H1 (cell line): Measurements from ENCODE around the gene TEX51. TPM values are rescaled to one million over a fixed set of nuclear protein-coding genes. Genes with fewer than 3 reads are reported as not detected.
A peak's percentile ranks its signal among the peaks of the same experiment; 100 is the strongest.

Experiments used
- CTCF ChIA-PET: fragments of 300-600 bp; sonication (Branson Sonifier 250); formaldehyde crosslinking; loops from one replicate; lab custom pipeline; 2021; ENCODE audit not compliant: partially characterized antibody; lab: Charles Lee
- POLR2A ChIA-PET: fragments of 300-600 bp; sonication (Branson Sonifier 250); formaldehyde crosslinking; loops from one replicate; lab custom pipeline; 2021; ENCODE audit warnings: inconsistent platforms; ENCODE audit not compliant: partially characterized antibody; lab: Charles Lee
- DNase-seq, 2 experiments: peaks; one replicate each; pipeline versions ENCODE4 v3.0.0 to v3.0.0-alpha.2; 2010 to 2022; ENCODE audit warnings: low spot score in 2 of 2, low read depth in 1 of 2, mixed read lengths in 1 of 2
- FAIRE-seq: peaks from 2 replicates; lab custom pipeline; 2011; peaks lifted over from hg19 to GRCh38; lab: Jason Lieb, UNC
- H2AFZ ChIP-seq: 2 replicates; pipeline ENCODE4 v1.8.1; 2012; ENCODE audit warnings: low read length, inconsistent platforms
- H2AK5ac ChIP-seq: 2 replicates; pipeline ENCODE4 v1.6.1; 2013; ENCODE audit warnings: low read depth, low read length
- H2BK120ac ChIP-seq: replicated peaks from 2 replicates; pipeline ENCODE3; 2013; ENCODE audit warnings: low read depth, low read length, inconsistent platforms
- H2BK12ac ChIP-seq: 2 replicates; pipeline ENCODE4 v1.6.1; 2013; ENCODE audit warnings: low read depth, low read length
- H2BK15ac ChIP-seq: 2 replicates; pipeline ENCODE4 v1.6.1; 2013; ENCODE audit warnings: low read length
- H2BK20ac ChIP-seq: 2 replicates; pipeline ENCODE4 v1.6.1; 2013; ENCODE audit warnings: low read length
- H2BK5ac ChIP-seq: 2 replicates; pipeline ENCODE4 v1.6.1; 2013; ENCODE audit warnings: low read depth, low read length
- H3K14ac ChIP-seq: 2 replicates; pipeline ENCODE4 v1.6.1; 2013; ENCODE audit warnings: inconsistent platforms; ENCODE audit not compliant: insufficient read length
- H3K18ac ChIP-seq: 2 replicates; pipeline ENCODE4 v1.6.1; 2013; ENCODE audit warnings: low read length; ENCODE audit errors: extremely low read depth
- H3K23ac ChIP-seq: 2 replicates; pipeline ENCODE4 v1.6.1; 2013; ENCODE audit warnings: inconsistent platforms; ENCODE audit not compliant: insufficient read length
- H3K23me2 ChIP-seq: 2 replicates; pipeline ENCODE4 v1.6.1; 2013; ENCODE audit warnings: low read depth, low read length
- H3K27ac ChIP-seq: 2 replicates; pipeline ENCODE4 v1.6.1; 2011; ENCODE audit warnings: low read depth, low read length, inconsistent platforms
- H3K27me3 ChIP-seq, 4 experiments: replicated peaks in 1 of 4; 1 replicate in 1 of 4; 2 replicates in 3 of 4; pipeline versions ENCODE4 v1.6.1 to v1.8.1; 2011 to 2013; ENCODE audit warnings: low read length in 3 of 4, mild to moderate bottlenecking in 3 of 4, inconsistent platforms in 2 of 4, mixed read lengths in 2 of 4, moderate library complexity in 1 of 4; ENCODE audit not compliant: control insufficient read depth in 3 of 4, insufficient read depth in 3 of 4; ENCODE audit errors: extremely low read depth in 1 of 4
- H3K36me3 ChIP-seq, 4 experiments: 2 replicates each; pipeline versions ENCODE4 v1.6.1 to v1.8.1; 2011 to 2013; ENCODE audit warnings: mild to moderate bottlenecking in 4 of 4, low read length in 3 of 4, moderate library complexity in 2 of 4, control low read depth in 1 of 4, inconsistent platforms in 1 of 4; ENCODE audit not compliant: insufficient read depth in 4 of 4, control insufficient read depth in 2 of 4
- H3K4ac ChIP-seq: replicated peaks from 2 replicates; pipeline ENCODE3; 2013; ENCODE audit warnings: low read length, low read depth, mixed read lengths, inconsistent platforms; ENCODE audit not compliant: insufficient read length
- H3K4me1 ChIP-seq, 4 experiments: replicated peaks in 1 of 4; 1 replicate in 1 of 4; 2 replicates in 3 of 4; pipeline versions ENCODE4 v1.6.1 to v1.8.1; 2011 to 2013; ENCODE audit warnings: low read length in 3 of 4, inconsistent platforms in 2 of 4, mixed read lengths in 1 of 4; ENCODE audit not compliant: insufficient read depth in 4 of 4, control insufficient read depth in 3 of 4
- H3K4me2 ChIP-seq, 2 experiments: 2 replicates each; pipeline versions ENCODE4 v1.6.1 to v1.8.1; 2011 to 2013; ENCODE audit warnings: low read depth in 2 of 2, low read length in 2 of 2, control low read depth in 1 of 2, inconsistent platforms in 1 of 2, mild to moderate bottlenecking in 1 of 2; ENCODE audit not compliant: insufficient read depth in 1 of 2
- H3K4me3 ChIP-seq, 4 experiments: fragments of 200-600, 300-600 bp in 1 of 4; sonication (generic), shearing (Covaris generic), sonication (Bioruptor Twin) in 1 of 4; 2 replicates each; pipeline versions ENCODE4 v1.5.1 to v1.8.1; 2011 to 2016; ENCODE audit warnings: low read length in 4 of 4, low read depth in 3 of 4, control low read depth in 2 of 4, inconsistent platforms in 2 of 4, mild to moderate bottlenecking in 2 of 4, mixed read lengths in 1 of 4, moderate library complexity in 1 of 4; ENCODE audit not compliant: insufficient read depth in 2 of 4; ENCODE audit errors: extremely low read depth in 1 of 4
- H3K56ac ChIP-seq: replicated peaks from 2 replicates; pipeline ENCODE3; 2013; ENCODE audit warnings: low read depth, mild to moderate bottlenecking, mixed read lengths, low read length, inconsistent platforms; ENCODE audit not compliant: insufficient read length
- H3K79me1 ChIP-seq: 2 replicates; pipeline ENCODE4 v1.6.1; 2013; ENCODE audit warnings: low read depth, low read length, control low read depth
- H3K79me2 ChIP-seq, 2 experiments: 2 replicates each; pipeline versions ENCODE4 v1.6.1 to v1.8.1; 2012 to 2013; ENCODE audit warnings: low read length in 2 of 2, mild to moderate bottlenecking in 2 of 2, inconsistent platforms in 1 of 2; ENCODE audit not compliant: insufficient read depth in 2 of 2, control insufficient read depth in 1 of 2
- H3K9ac ChIP-seq, 4 experiments: replicated peaks in 1 of 4; 1 replicate in 1 of 4; 2 replicates in 3 of 4; pipeline versions ENCODE4 v1.6.1 to v1.8.1; 2011 to 2013; ENCODE audit warnings: low read depth in 3 of 4, low read length in 3 of 4, control low read depth in 2 of 4, mild to moderate bottlenecking in 2 of 4, moderate library complexity in 2 of 4, inconsistent platforms in 1 of 4; ENCODE audit errors: extremely low read depth in 1 of 4
- H3K9me3 ChIP-seq, 2 experiments: 2 replicates each; pipeline versions ENCODE4 v1.6.1 to v1.8.1; 2012 to 2013; ENCODE audit warnings: mild to moderate bottlenecking in 2 of 2, moderate library complexity in 2 of 2, control low read depth in 1 of 2, inconsistent platforms in 1 of 2, low read depth in 1 of 2, low read length in 1 of 2, mixed read lengths in 1 of 2; ENCODE audit not compliant: insufficient read depth in 2 of 2
- H4K20me1 ChIP-seq, 2 experiments: replicated peaks in 1 of 2; 2 replicates each; pipeline versions ENCODE3 to v1.8.1; 2011 to 2013; ENCODE audit warnings: inconsistent platforms in 2 of 2, low read length in 2 of 2, mild to moderate bottlenecking in 1 of 2; ENCODE audit not compliant: insufficient read depth in 2 of 2, control insufficient read depth in 1 of 2
- H4K5ac ChIP-seq: 2 replicates; pipeline ENCODE4 v1.6.1; 2013; ENCODE audit warnings: low read length, low read depth, mixed read lengths, inconsistent platforms; ENCODE audit not compliant: insufficient read length
- H4K8ac ChIP-seq: 2 replicates; pipeline ENCODE4 v1.8.0; 2013; ENCODE audit warnings: mild to moderate bottlenecking, moderate library complexity, low read length, inconsistent platforms; ENCODE audit not compliant: insufficient read depth; ENCODE audit errors: extremely low read depth
- H4K91ac ChIP-seq: replicated peaks from 2 replicates; pipeline ENCODE3; 2013; ENCODE audit warnings: low read length, mixed read lengths, inconsistent platforms; ENCODE audit not compliant: insufficient read length
- BACH1 ChIP-seq: IDR thresholded peaks from 2 replicates; pipeline ENCODE4 v1.6.1; 2012; ENCODE audit warnings: low read length, improper control_type of control experiment
- CHD1 ChIP-seq: IDR thresholded peaks from 2 replicates; pipeline ENCODE4 v1.6.1; 2012; ENCODE audit warnings: low read depth, low read length, improper control_type of control experiment
- CTBP2 ChIP-seq: IDR thresholded peaks from 2 replicates; pipeline ENCODE4 v1.7.0; 2011; ENCODE audit warnings: borderline replicate concordance, mild to moderate bottlenecking, moderate library complexity, mixed read lengths, low read length; ENCODE audit not compliant: insufficient read depth, insufficient read length
- HDAC6 ChIP-seq: IDR thresholded peaks from one replicate; pipeline ENCODE4 v1.7.1; 2012; ENCODE audit warnings: low read depth, mild to moderate bottlenecking, inconsistent platforms, low read length, moderate library complexity
- MAFK ChIP-seq: IDR thresholded peaks from 2 replicates; pipeline ENCODE4 v1.6.1; 2012; ENCODE audit warnings: low read depth, mild to moderate bottlenecking, improper control_type of control experiment, low read length
- SUZ12 ChIP-seq: fragments of 200-600 bp; sonication (generic); IDR thresholded peaks from 2 replicates; pipeline ENCODE4 v1.6.1; 2012; ENCODE audit warnings: mild to moderate bottlenecking, inconsistent platforms, low read length, moderate library complexity, mixed read lengths
- WGBS, 2 experiments: shearing (Covaris generic) in 1 of 2; methylation state at CpG; one replicate each; pipeline versions ENCODE4 v1.1.6 to v1.1.7; 2013 to 2015; ENCODE audit warnings: low lambda C conversion rate in 2 of 2, mixed read lengths in 2 of 2, inconsistent platforms in 1 of 2, low coverage in 1 of 2, missing lambda C conversion rate in 1 of 2; ENCODE audit not compliant: insufficient replicate concordance in 2 of 2, insufficient coverage in 1 of 2, insufficient read length in 1 of 2; ENCODE audit errors: extremely low coverage in 1 of 2, missing lambda C conversion rate in 1 of 2; 5-methylcytosine and 5-hydroxymethylcytosine counted together
- polyA plus RNA-seq, 7 experiments: library from polyadenylated mRNA; depleted of rRNA in 3 of 7; stranded (reverse) in 5 of 7; unstranded in 2 of 7; fragments of >200 nt in 5 of 7; fragments of 200-250 nt in 2 of 7; gene quantifications; 1 replicate in 5 of 7; 2 replicates in 1 of 7; 4 replicates in 1 of 7; pipeline versions ENCODE4 v1.2.1 to v1.2.3, GENCODE V29; 2011 to 2013; ENCODE audit warnings: missing spikeins in 2 of 7, mixed read lengths in 2 of 7
- total RNA-seq: library from RNA; stranded (reverse); fragmentation: NEBNext Ultra II Directional; extraction: Animal tissue kit (Norgen Biotek cat#: 25700); gene quantifications from 2 replicates; pipeline ENCODE4 v1.2.1, GENCODE V29; 2021
- TF ChIP-seq, protein P1 (sequence below): IDR thresholded peaks from 2 replicates; pipeline ENCODE4 v1.6.1; 2011; ENCODE audit warnings: low read depth, mild to moderate bottlenecking, low read length; ENCODE audit not compliant: insufficient read depth
- TF ChIP-seq, protein P2 (sequence below), 3 experiments: IDR thresholded peaks; 1 replicate in 2 of 3; 2 replicates in 1 of 3; pipeline versions ENCODE4 v1.5.1 to v1.6.1; 2011; ENCODE audit warnings: low read length in 3 of 3, mild to moderate bottlenecking in 3 of 3, inconsistent platforms in 2 of 3, low read depth in 1 of 3, moderate library complexity in 1 of 3; ENCODE audit not compliant: insufficient read depth in 1 of 3; ENCODE audit errors: control extremely low read depth in 1 of 3

Gene TEX51
- total and polyA plus RNA-seq, 2 of the 8 experiments (the other 6 are each of a cell fraction or from before 2014, with no cell fraction given): not detected

DNA sequence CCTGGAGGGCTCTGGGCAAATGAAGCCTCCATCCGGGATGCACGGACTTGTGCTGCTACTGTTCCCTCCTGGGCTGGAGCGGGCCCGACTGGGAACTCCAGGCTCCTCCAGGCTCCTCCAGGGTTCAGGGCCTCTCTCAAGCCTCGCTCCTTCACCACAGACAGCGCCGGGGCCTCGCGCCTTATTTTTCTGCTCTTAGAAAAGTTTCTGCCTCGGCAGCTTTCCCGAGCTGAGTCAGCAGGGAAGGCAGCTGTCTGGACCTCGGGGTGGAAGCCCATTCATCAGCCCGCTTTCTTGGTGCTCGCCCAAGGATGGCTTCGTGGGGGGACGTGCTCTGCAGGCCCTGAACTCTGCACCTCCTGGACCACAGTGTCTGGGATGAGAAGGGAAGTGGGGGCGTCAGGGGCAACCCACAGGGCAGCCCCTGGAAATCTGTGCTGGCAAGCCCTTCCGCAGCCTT, 12.9 kb upstream of the TEX51 start:
- peak overlapping the region; percentile 42 to 69 for H3K4me2 ChIP-seq
- no peaks in the 10 kb centered on the region for H3K36me3 ChIP-seq
- ChIA-PET CTCF (interaction anchor here (0.8 to 4.4 kb wide), 16 partner anchors 9 to 570 kb away, joined by 3 to 23 read pairs (median 4); partner anchors contain the start of gene TEX51), POLR2A (interaction anchor here (0.6 to 1.3 kb wide), 2 partner anchors 34 to 509 kb away, joined by 3 read pairs; no protein-coding TSS in a partner anchor)
- no peaks in the 10 kb centered on the region for H4K20me1 ChIP-seq
- H4K91ac ChIP-seq: peak overlapping the region; percentile 68
- no peaks in the 10 kb centered on the region for H3K79me2 ChIP-seq
- 80% methylated on average over 15 of the region's 18 CpGs; no CpG with 5 or more reads in 1 of the 2 experiments for WGBS, 2 experiments
- H3K4me3 ChIP-seq: peak overlapping the region in 3 of 4 experiments; percentile 7 to 47 (median 42); a peak in 5 of 8 replicates
- H3K4me1 ChIP-seq: peaks cover 0 to 12% (median 7%) of the 10 kb centered on the region in 4 experiments; a peak in 5 of 7 replicates
- peak overlapping the region; percentile 6; the same call in 1 of the 2 replicates for H2BK12ac ChIP-seq
- no peak overlapping the region for H2BK120ac ChIP-seq
- no peak overlapping the region for H3K56ac ChIP-seq
- H3K14ac ChIP-seq: no peak overlapping the region
- H3K23me2 ChIP-seq: no peaks in the 10 kb centered on the region; the same call in 1 of the 2 replicates
- H3K23ac ChIP-seq: no peak overlapping the region
- H2AK5ac ChIP-seq: no peak overlapping the region
- peak overlapping the region; percentile 80; the same call in 1 of the 2 replicates for H2AFZ ChIP-seq
- H2BK15ac ChIP-seq: no peak overlapping the region
- H3K9me3 ChIP-seq: no peaks in the 10 kb centered on the region
- DNase-seq (peak in 1 of 2 experiments; percentile 57), FAIRE-seq (no peak)
- peak overlapping the region; percentile 92 for H4K8ac ChIP-seq
- H2BK20ac ChIP-seq: no peak overlapping the region
- H3K27me3 ChIP-seq: peaks cover 0 to 9% (median 5%) of the 10 kb centered on the region in 4 experiments; a peak in 3 of 7 replicates
- H3K9ac ChIP-seq: no peak overlapping the region
- H2BK5ac ChIP-seq: no peak overlapping the region
- H4K5ac ChIP-seq: no peak overlapping the region
- H3K79me1 ChIP-seq: no peaks in the 10 kb centered on the region
- H3K27ac ChIP-seq: no peak overlapping the region
- H3K4ac ChIP-seq: no peak overlapping the region
- H3K18ac ChIP-seq: peak overlapping the region; percentile 1; the same call in 1 of the 2 replicates
- TF ChIP-seq HDAC6: no peak
- 0 out of 2 replicates have a peak, but pooled peaks have one; percentile 21 for TF ChIP-seq SUZ12
- TF ChIP-seq BACH1: no peak
- TF ChIP-seq, protein P1, sequence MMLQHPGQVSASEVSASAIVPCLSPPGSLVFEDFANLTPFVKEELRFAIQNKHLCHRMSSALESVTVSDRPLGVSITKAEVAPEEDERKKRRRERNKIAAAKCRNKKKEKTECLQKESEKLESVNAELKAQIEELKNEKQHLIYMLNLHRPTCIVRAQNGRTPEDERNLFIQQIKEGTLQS: no peak
- TF ChIP-seq, protein P2, sequence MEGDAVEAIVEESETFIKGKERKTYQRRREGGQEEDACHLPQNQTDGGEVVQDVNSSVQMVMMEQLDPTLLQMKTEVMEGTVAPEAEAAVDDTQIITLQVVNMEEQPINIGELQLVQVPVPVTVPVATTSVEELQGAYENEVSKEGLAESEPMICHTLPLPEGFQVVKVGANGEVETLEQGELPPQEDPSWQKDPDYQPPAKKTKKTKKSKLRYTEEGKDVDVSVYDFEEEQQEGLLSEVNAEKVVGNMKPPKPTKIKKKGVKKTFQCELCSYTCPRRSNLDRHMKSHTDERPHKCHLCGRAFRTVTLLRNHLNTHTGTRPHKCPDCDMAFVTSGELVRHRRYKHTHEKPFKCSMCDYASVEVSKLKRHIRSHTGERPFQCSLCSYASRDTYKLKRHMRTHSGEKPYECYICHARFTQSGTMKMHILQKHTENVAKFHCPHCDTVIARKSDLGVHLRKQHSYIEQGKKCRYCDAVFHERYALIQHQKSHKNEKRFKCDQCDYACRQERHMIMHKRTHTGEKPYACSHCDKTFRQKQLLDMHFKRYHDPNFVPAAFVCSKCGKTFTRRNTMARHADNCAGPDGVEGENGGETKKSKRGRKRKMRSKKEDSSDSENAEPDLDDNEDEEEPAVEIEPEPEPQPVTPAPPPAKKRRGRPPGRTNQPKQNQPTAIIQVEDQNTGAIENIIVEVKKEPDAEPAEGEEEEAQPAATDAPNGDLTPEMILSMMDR (IDR thresholded peaks at IDR 0.05; ENCODE audit: control extremely low read depth in 1 of 3, insufficient read depth in 1 of 3, low read depth in 1 of 3, low read length in 3 of 3): no peak
- TF ChIP-seq CTBP2: no peak
- no peak for TF ChIP-seq CHD1
- TF ChIP-seq MAFK: peak; percentile 23; the same call in 1 of the 2 replicates
